DOHH2 (cell line): ENCODE data around the gene FAM227B.

Source experiments
- H3F3A ChIP-seq: fragments of 200-600 bp; sonication (generic), shearing (Covaris generic); 2 replicates; pipeline ENCODE4 v1.6.0; 2016; ENCODE audit warnings: antibody characterized with exemption, mild to moderate bottlenecking; ENCODE audit not compliant: control insufficient read depth, insufficient read depth
- H3K27ac ChIP-seq: fragments of 200-600 bp; sonication (generic); 2 replicates; pipeline ENCODE4 v1.5.1; 2014; ENCODE audit warnings: low read depth, mild to moderate bottlenecking, low read length, moderate library complexity
- H3K27me3 ChIP-seq: fragments of 200-600 bp; sonication (generic); 2 replicates; pipeline ENCODE4 v1.6.1; 2014; ENCODE audit warnings: mild to moderate bottlenecking, low read length, mixed read lengths; ENCODE audit not compliant: control insufficient read depth
- H3K36me3 ChIP-seq: fragments of 200-600 bp; sonication (generic); 2 replicates; pipeline ENCODE4 v1.6.1; 2014; ENCODE audit warnings: mild to moderate bottlenecking, low read length, moderate library complexity, mixed read lengths; ENCODE audit not compliant: control insufficient read depth
- H3K4me1 ChIP-seq: fragments of 200-600 bp; sonication (generic); 2 replicates; pipeline ENCODE4 v1.6.1; 2014; ENCODE audit warnings: mild to moderate bottlenecking, low read length, mixed read lengths; ENCODE audit not compliant: control insufficient read depth
- H3K4me2 ChIP-seq: fragments of 200-600 bp; sonication (generic); 2 replicates; pipeline ENCODE4 v1.6.0; 2014; ENCODE audit warnings: mild to moderate bottlenecking, low read length, moderate library complexity
- H3K4me3 ChIP-seq: fragments of 200-600 bp; sonication (generic); 2 replicates; pipeline ENCODE4 v1.5.1; 2014; ENCODE audit warnings: mild to moderate bottlenecking, low read length, mixed read lengths
- H3K79me2 ChIP-seq: fragments of 200-600 bp; sonication (generic); 2 replicates; pipeline ENCODE4 v1.6.1; 2014; ENCODE audit warnings: mild to moderate bottlenecking, low read length, mixed read lengths; ENCODE audit not compliant: control insufficient read depth
- H3K9me2 ChIP-seq: fragments of 200-600 bp; sonication (generic); replicated peaks from 2 replicates; pipeline ENCODE4 v1.6.1; 2014; ENCODE audit warnings: mild to moderate bottlenecking, low read length, mixed read lengths; ENCODE audit not compliant: control insufficient read depth
- H3K9me3 ChIP-seq: fragments of 200-600 bp; sonication (generic); 2 replicates; pipeline ENCODE4 v1.6.1; 2014; ENCODE audit warnings: antibody characterized with exemption, low read length, mixed read lengths; ENCODE audit not compliant: control insufficient read depth, insufficient read depth
- H4K20me1 ChIP-seq: fragments of 200-600 bp; sonication (generic); 2 replicates; pipeline ENCODE4 v1.6.0; 2014; ENCODE audit warnings: low read depth, mild to moderate bottlenecking, antibody characterized with exemption, low read length, moderate library complexity; ENCODE audit not compliant: control insufficient read depth, insufficient read depth
- CTCF ChIP-seq: fragments of 200-600 bp; sonication (generic); IDR thresholded peaks from one replicate; pipeline ENCODE4 v1.5.1; 2014; ENCODE audit warnings: antibody characterized with exemption, mild to moderate bottlenecking, low read depth, low read length; ENCODE audit not compliant: poor library complexity, severe bottlenecking
- EZH2phosphoT487 ChIP-seq: fragments of 200-600 bp; sonication (generic); IDR thresholded peaks from 2 replicates; pipeline ENCODE4 v1.6.1; 2017; ENCODE audit warnings: borderline replicate concordance, mild to moderate bottlenecking, antibody characterized with exemption, low read length, moderate library complexity, mixed read lengths

FAM227B gene

GRCh38 chr15:49328941-49329340 lies 291.7 kb downstream of the FAM227B start:
- no peaks in the 10 kb centered on the region for H3K9me3 ChIP-seq
- no peaks in the 10 kb centered on the region for H3K79me2 ChIP-seq
- TF ChIP-seq CTCF: no peak
- no peaks in the 10 kb centered on the region for H4K20me1 ChIP-seq
- H3K27ac ChIP-seq: no peak overlapping the region
- H3K36me3 ChIP-seq: peaks cover 5% of the 10 kb centered on the region
- no peaks in the 10 kb centered on the region for H3K9me2 ChIP-seq
- H3K4me1 ChIP-seq: no peaks in the 10 kb centered on the region
- H3K4me3 ChIP-seq: no peak overlapping the region
- H3K27me3 ChIP-seq: no peaks in the 10 kb centered on the region
- no peak overlapping the region for H3K4me2 ChIP-seq
- no peaks in the 10 kb centered on the region for H3F3A ChIP-seq

- no peak for TF ChIP-seq EZH2phosphoT487
- no peaks in the 10 kb centered on the region for H3K9me2 ChIP-seq
- no peak overlapping the region for H3K4me3 ChIP-seq
- no peaks in the 10 kb centered on the region for H4K20me1 ChIP-seq
- no peaks in the 10 kb centered on the region for H3K4me1 ChIP-seq
- no peak overlapping the region for H3K27ac ChIP-seq
- no peaks in the 10 kb centered on the region for H3F3A ChIP-seq
- H3K4me2 ChIP-seq: no peak overlapping the region
- H3K27me3 ChIP-seq: no peaks in the 10 kb centered on the region
- no peaks in the 10 kb centered on the region for H3K9me3 ChIP-seq
- H3K36me3 ChIP-seq: peaks cover 5% of the 10 kb centered on the region
- H3K79me2 ChIP-seq: no peaks in the 10 kb centered on the region
Observed at GRCh38 chr15:49327927-49328326, 292.7 kb downstream of the FAM227B start.

- Histone ChIP-seq H3K79me2 (no peaks in the 10 kb centered on the region), H3K4me3 (no peak overlapping the region), H3K9me2 (no peaks in the 10 kb centered on the region), H4K20me1 (no peaks in the 10 kb centered on the region), H3K27me3 (no peaks in the 10 kb centered on the region), H3K9me3 (no peaks in the 10 kb centered on the region), H3K4me2 (no peak overlapping the region), H3F3A (no peaks in the 10 kb centered on the region), H3K4me1 (no peaks in the 10 kb centered on the region), H3K27ac (no peak overlapping the region), H3K36me3 (peaks cover 15% of the 10 kb centered on the region; the same call in 1 of the 2 replicates)
- no peak for TF ChIP-seq EZH2phosphoT487
- no peak for TF ChIP-seq CTCF
Observed at GRCh38 chr15:49323207-49323606, 297.4 kb downstream of the FAM227B start.

- Histone ChIP-seq H3K4me1 (no peaks in the 10 kb centered on the region), H3K9me2 (no peaks in the 10 kb centered on the region), H3K79me2 (no peaks in the 10 kb centered on the region), H3K9me3 (no peaks in the 10 kb centered on the region), H3F3A (no peaks in the 10 kb centered on the region), H4K20me1 (no peaks in the 10 kb centered on the region), H3K4me3 (no peak overlapping the region), H3K36me3 (peaks cover 15% of the 10 kb centered on the region; the same call in 1 of the 2 replicates), H3K4me2 (no peak overlapping the region), H3K27ac (no peak overlapping the region), H3K27me3 (no peaks in the 10 kb centered on the region)
- TF ChIP-seq CTCF (no peak), EZH2phosphoT487 (no peak)
Observed at GRCh38 chr15:49320351-49320750, 300.3 kb downstream of the FAM227B start.
